ENCODE results near the gene TLK1. TPM values are rescaled to one million over a fixed set of nuclear protein-coding genes. Genes with fewer than 3 reads are reported as not detected.

The TLK1 gene
- total and polyA plus RNA-seq, 9 of the 15 experiments (the other 6 are each of a cell fraction or from before 2014, with no cell fraction given) = 20.2 to 101 (median 40.5) TPM

DNA sequence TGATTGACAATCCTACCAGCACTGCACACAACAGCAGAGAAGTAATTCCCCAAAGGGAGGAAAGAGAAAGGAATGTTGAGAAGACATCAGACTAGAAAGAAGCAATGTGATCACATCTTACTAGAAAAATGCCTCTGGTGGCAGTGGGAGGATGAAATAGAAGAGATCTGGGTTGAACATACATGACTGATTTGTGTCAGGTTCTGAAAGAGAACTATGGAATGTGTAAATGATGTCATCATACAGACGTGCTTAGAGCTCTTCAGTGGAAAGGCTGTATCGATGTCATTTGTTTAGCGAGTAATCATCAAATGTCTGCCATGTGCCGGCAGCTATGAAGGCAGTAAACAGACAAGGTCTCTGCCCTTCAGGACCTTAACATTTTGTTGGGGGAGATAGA, 206.8 kb downstream of the TLK1 start:
- Histone ChIP-seq H3K79me2 (ENCODE audit: control insufficient read depth, insufficient read depth, low read length) (no peaks in the 10 kb centered on the region; the same call in 2 of the 3 replicates), H3K27me3 (ENCODE audit: control insufficient read depth in 2 of 2, insufficient read depth in 2 of 2, low read length in 2 of 2) (no peaks in the 10 kb centered on the region), H3K9me1 (ENCODE audit: control insufficient read depth, insufficient read depth, low read length) (no peaks in the 10 kb centered on the region), H3K27ac (ENCODE audit: extremely low read depth, low read depth, low read length) (no peak overlapping the region), H3K4me2 (ENCODE audit: insufficient read depth, low read length) (no peak overlapping the region), H4K20me1 (replicated peaks; ENCODE audit: control insufficient read depth, insufficient read depth, low read length) (0 out of 2 replicates have a peak, but pooled peaks cover 6% of the 10 kb centered on the region), H3K9me3 (replicated peaks; ENCODE audit: control insufficient read depth, insufficient read depth, low read depth, low read length) (no peaks in the 10 kb centered on the region), H3K9ac (ENCODE audit: insufficient read depth in 1 of 2, low read depth in 2 of 2, low read length in 2 of 2) (no peak overlapping the region), H2AFZ (ENCODE audit: low read depth, low read length) (no peak overlapping the region), H3K4me1 (replicated peaks in 1 of 2; ENCODE audit: control insufficient read depth in 2 of 2, insufficient read depth in 2 of 2, low read length in 2 of 2) (no peaks in the 10 kb centered on the region), H3K36me3 (ENCODE audit: control insufficient read depth, insufficient read depth, low read length) (peaks cover 92% of the 10 kb centered on the region), H3K4me3 (no peak overlapping the region)
- WGBS (ENCODE audit: insufficient coverage, low coverage, missing lambda C conversion rate) = 68% methylated on average over 4 of the region's 4 CpGs
- intact Hi-C loops (cut with micrococcal nuclease) (no loop called here), in situ Hi-C loops (cut with MboI) (loop anchor here (25.0 kb wide), 1 partner anchor 1158 kb away; the partner anchor contains the start of gene DLX2)
- BruUV-seq (replicated peaks) = no TSS peak
- FAIRE-seq = no peak
- no peak for DNase-seq (ENCODE audit: extremely low read depth in 1 of 4, low spot score in 3 of 4)
- ChIA-PET POLR2A (interaction anchor here (2.4 kb wide), 1 partner anchor 7 kb away, joined by 10 read pairs; no protein-coding TSS in a partner anchor), CTCF (ENCODE audit: low intra/inter-chr PET ratio) (no interaction called here)
- TF ChIP-seq, protein P1, sequence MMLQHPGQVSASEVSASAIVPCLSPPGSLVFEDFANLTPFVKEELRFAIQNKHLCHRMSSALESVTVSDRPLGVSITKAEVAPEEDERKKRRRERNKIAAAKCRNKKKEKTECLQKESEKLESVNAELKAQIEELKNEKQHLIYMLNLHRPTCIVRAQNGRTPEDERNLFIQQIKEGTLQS (IDR thresholded peaks at IDR 0.05) = 0 out of 2 replicates have a peak, but pooled peaks have one; percentile 54
- TF ChIP-seq, protein P1 (CRISPR knock-in tag; conservative IDR thresholded peaks at IDR 0.05) = no peak
- no peak for TF ChIP-seq ZKSCAN1 (IDR thresholded peaks at IDR 0.05; ENCODE audit: low read depth, low read length)
- TF ChIP-seq ZNF561 (CRISPR knock-in tag; conservative IDR thresholded peaks at IDR 0.05) = no peak
- TF ChIP-seq COPS2 (conservative IDR thresholded peaks at IDR 0.05) = no peak
- TF ChIP-seq HDAC2 (IDR thresholded peaks at IDR 0.05) = no peak
- no peak for TF ChIP-seq TCF3 (CRISPR knock-in tag; IDR thresholded peaks at IDR 0.05)
- no peak for TF ChIP-seq EP400 (IDR thresholded peaks at IDR 0.05)
- no peak for TF ChIP-seq CHD4 (IDR thresholded peaks at IDR 0.05; ENCODE audit: insufficient read depth, insufficient replicate concordance, low read depth, low read length, poor library complexity, severe bottlenecking)
- no peak for TF ChIP-seq CEBPG (CRISPR knock-in tag; IDR thresholded peaks at IDR 0.05)
- TF ChIP-seq CEBPG (tag; conservative IDR thresholded peaks at IDR 0.05 in 1 of 2, IDR thresholded peaks at IDR 0.05 in 1 of 2) = 0 out of 4 replicates have a peak, but pooled peaks of 1 of the 2 experiments have one; percentile 8
- TF ChIP-seq HDAC3 (IDR thresholded peaks at IDR 0.05; ENCODE audit: borderline replicate concordance, partially characterized antibody) = no peak
- no peak for TF ChIP-seq CCNT2 (IDR thresholded peaks at IDR 0.05; ENCODE audit: borderline replicate concordance, extremely low read depth, insufficient read length, low read depth, low read length)
- TF ChIP-seq NFRKB (IDR thresholded peaks at IDR 0.05; ENCODE audit: low read depth) = no peak
- no peak for ATAC-seq

Data from K562 (cell line).